Measurements from ENCODE around the gene DYNC1LI1. TPM values are rescaled to one million over a fixed set of nuclear protein-coding genes. Genes with fewer than 3 reads are reported as not detected.

Gene DYNC1LI1
- total RNA-seq, 4 donors from 2014 or later = 23.5 to 46.0 (median 26.5) TPM

DNA sequence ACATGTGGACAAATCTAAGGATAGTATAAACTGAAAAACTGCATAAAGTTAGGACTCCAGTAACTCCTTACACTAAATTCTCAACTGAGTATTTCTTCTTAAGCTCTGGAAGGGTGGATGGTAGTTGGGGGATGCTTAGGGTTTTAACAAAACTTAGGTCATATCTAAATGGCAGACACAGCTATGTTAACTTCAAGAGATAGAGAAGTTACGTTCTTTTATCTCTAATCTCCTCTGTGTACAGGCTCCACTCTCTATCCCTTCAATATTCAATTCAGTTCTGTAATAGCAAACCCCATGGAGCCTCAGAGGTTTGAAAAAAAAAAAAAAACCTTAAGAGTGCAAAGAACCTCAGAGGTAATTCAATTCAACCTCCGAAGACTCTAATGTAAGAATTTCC, 71.1 kb downstream of the DYNC1LI1 start:
- Histone ChIP-seq H3K27ac (no peak overlapping the region), H3K9me3 (no peaks in the 10 kb centered on the region), H3K27me3 (no peaks in the 10 kb centered on the region), H3K4me3 (replicated peaks in 1 of 3) (no peak overlapping the region), H3K36me3 (no peaks in the 10 kb centered on the region), H3K4me1 (peaks cover 0 to 11% of the 10 kb centered on the region in 2 donors)
- intact Hi-C loops (cut with DNase I) = no loop called here
- WGBS, 2 donors = 95 to 97% methylated on average over 2 of the region's 2 CpGs
- TF ChIP-seq POLR2A (IDR thresholded peaks at IDR 0.05) = no peak
- TF ChIP-seq, protein P1, sequence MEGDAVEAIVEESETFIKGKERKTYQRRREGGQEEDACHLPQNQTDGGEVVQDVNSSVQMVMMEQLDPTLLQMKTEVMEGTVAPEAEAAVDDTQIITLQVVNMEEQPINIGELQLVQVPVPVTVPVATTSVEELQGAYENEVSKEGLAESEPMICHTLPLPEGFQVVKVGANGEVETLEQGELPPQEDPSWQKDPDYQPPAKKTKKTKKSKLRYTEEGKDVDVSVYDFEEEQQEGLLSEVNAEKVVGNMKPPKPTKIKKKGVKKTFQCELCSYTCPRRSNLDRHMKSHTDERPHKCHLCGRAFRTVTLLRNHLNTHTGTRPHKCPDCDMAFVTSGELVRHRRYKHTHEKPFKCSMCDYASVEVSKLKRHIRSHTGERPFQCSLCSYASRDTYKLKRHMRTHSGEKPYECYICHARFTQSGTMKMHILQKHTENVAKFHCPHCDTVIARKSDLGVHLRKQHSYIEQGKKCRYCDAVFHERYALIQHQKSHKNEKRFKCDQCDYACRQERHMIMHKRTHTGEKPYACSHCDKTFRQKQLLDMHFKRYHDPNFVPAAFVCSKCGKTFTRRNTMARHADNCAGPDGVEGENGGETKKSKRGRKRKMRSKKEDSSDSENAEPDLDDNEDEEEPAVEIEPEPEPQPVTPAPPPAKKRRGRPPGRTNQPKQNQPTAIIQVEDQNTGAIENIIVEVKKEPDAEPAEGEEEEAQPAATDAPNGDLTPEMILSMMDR (IDR thresholded peaks at IDR 0.05) = no peak
- DNase-seq = no peak

DNA sequence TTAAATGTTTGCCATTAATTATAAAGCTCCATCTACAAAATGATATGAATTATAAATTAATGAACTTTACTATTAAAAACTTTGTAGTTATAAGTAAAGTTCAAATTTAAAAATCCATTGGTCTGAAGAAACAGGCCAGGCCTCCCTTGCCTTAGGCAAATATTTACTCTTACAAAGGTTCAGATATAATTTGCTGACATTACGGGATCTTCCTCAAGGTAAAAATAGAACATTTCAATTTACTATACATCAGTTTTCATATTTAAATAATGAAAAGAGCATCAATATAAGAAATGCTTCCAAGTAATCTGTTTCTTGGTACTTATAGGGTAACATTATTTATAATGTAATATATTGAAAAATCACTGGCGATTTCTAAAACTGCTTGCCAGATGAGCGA, 71.7 kb downstream of the DYNC1LI1 start:
- intact Hi-C loops (cut with DNase I) = no loop called here
- TF ChIP-seq POLR2A (IDR thresholded peaks at IDR 0.05) = no peak
- TF ChIP-seq, protein P1 (IDR thresholded peaks at IDR 0.05) = no peak
- Histone ChIP-seq H3K27me3 (no peaks in the 10 kb centered on the region), H3K36me3 (no peaks in the 10 kb centered on the region), H3K27ac (no peak overlapping the region), H3K9me3 (no peaks in the 10 kb centered on the region), H3K4me3 (replicated peaks in 1 of 3) (no peak overlapping the region), H3K4me1 (peaks cover 0 to 11% of the 10 kb centered on the region in 2 donors)
- no peak for DNase-seq
- 96 to 97% methylated on average over 3 of the region's 3 CpGs for whole genome bisulfite sequencing, 2 donors

DNA sequence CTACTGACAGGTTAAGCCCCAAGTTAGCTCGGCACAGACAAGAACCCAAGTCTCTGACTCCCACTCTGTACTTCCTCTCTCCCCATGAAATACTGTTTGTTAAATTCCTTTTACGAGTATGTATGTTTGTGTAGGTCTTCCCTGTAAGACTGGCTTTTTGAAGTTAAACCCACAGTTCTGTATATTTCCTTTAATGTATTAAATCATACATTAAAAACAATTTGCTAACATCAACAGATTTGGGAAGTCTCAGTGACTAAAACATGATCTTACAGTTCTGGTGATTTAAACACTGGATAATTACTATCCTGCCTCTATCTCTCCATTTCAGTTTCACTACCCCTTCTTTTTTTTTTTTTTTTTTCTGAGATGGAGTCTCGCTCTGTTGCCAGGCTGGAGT, 72.4 kb downstream of the DYNC1LI1 start:
- 93 to 95% methylated on average over 3 of the region's 3 CpGs for WGBS, 2 donors
- Histone ChIP-seq H3K27me3 (no peaks in the 10 kb centered on the region), H3K9me3 (no peaks in the 10 kb centered on the region), H3K36me3 (no peaks in the 10 kb centered on the region), H3K4me3 (replicated peaks in 1 of 3) (no peak overlapping the region), H3K27ac (no peak overlapping the region), H3K4me1 (peaks cover 0 to 11% of the 10 kb centered on the region in 2 donors)
- TF ChIP-seq POLR2A (IDR thresholded peaks at IDR 0.05) = no peak
- TF ChIP-seq, protein P1 (IDR thresholded peaks at IDR 0.05) = no peak
- no peak for DNase-seq
- intact Hi-C loops (cut with DNase I) = no loop called here

DNA sequence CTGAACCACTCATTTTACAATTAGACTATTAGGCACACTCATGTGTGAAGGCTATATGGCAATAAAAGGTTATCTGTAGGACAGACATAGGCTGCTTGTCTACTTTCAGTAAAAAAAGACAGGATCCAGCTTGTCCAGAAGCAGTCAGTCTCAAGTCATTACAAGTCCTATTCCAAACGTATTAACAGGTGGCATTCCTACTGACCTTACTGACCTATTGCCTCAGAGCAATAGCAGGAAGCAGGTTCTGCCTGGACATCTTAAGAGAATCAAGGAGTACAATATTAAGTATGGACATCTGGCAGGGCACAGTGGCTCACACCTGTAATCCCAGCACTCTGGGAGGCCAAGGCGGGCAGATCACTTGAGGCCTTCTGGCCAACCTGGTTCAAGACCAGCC, 75.0 kb downstream of the DYNC1LI1 start:
- Histone ChIP-seq H3K4me3 (replicated peaks in 1 of 3) (no peak overlapping the region), H3K9me3 (no peaks in the 10 kb centered on the region), H3K4me1 (peaks cover 0 to 4% of the 10 kb centered on the region in 2 donors), H3K27me3 (no peaks in the 10 kb centered on the region), H3K36me3 (no peaks in the 10 kb centered on the region), H3K27ac (no peak overlapping the region)
- intact Hi-C loops (cut with DNase I) = no loop called here
- no peak for DNase-seq
- 97 to 100% methylated on average over 1 to 2 of the region's 2 CpGs for WGBS, 2 donors
- no peak for TF ChIP-seq POLR2A (IDR thresholded peaks at IDR 0.05)

DNA sequence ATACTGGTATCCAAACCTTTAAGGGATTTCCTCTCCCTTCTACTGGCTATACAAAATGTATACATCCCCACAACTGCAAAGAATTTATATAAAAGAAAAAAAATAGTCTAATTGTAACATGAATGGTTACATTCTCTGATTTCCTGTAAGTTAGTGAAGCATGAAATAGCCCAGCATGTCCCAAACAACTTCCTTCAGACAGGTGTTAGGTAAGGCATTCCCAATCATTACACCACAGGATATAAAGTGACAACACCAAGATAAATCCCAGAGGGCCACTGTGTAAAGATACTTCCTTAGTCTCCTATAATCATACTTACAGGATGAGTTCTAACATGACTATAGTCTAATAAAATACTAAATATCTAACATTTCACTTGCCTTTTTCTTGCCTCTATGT, 75.6 kb downstream of the DYNC1LI1 start:
- TF ChIP-seq, protein P1 (IDR thresholded peaks at IDR 0.05) = no peak
- TF ChIP-seq POLR2A (IDR thresholded peaks at IDR 0.05) = no peak
- peaks cover 0 to 4% of the 10 kb centered on the region in 2 donors for H3K4me1 ChIP-seq
- H3K4me3 ChIP-seq (replicated peaks in 1 of 3) = no peak overlapping the region
- H3K36me3 ChIP-seq = no peaks in the 10 kb centered on the region
- no peak for DNase-seq
- no peaks in the 10 kb centered on the region for H3K9me3 ChIP-seq
- no peaks in the 10 kb centered on the region for H3K27me3 ChIP-seq
- no peak overlapping the region for H3K27ac ChIP-seq
- intact Hi-C loops (cut with DNase I) = no loop called here
